ENCODE data around the gene FAM120B. TPM values are rescaled to one million over a fixed set of nuclear protein-coding genes. Genes with fewer than 3 reads are reported as not detected.

The FAM120B gene
- polyA plus RNA-seq, 1 donor from 2014 or later, result 17.9 TPM

DNA sequence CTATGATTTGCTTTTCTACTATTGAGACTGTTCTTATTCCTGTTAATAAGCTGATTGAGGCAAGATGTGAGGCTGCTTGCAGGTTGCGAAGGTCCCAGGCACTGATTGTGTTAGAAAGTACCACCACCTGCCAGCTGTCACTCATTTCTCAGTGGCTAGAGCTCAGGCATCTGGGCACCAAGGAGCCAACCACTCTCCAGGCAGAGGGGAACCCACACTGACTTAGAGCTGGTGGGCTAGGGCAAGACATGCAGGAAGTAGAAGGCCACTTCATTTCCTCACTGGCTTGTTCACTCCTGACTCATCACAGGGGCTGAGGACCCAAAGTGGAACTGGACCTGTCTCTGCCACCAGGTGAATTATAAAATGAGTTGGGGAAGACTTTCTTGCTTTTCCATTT, 7.9 kb upstream of the FAM120B start (continued):
- TF ChIP-seq, protein P1, sequence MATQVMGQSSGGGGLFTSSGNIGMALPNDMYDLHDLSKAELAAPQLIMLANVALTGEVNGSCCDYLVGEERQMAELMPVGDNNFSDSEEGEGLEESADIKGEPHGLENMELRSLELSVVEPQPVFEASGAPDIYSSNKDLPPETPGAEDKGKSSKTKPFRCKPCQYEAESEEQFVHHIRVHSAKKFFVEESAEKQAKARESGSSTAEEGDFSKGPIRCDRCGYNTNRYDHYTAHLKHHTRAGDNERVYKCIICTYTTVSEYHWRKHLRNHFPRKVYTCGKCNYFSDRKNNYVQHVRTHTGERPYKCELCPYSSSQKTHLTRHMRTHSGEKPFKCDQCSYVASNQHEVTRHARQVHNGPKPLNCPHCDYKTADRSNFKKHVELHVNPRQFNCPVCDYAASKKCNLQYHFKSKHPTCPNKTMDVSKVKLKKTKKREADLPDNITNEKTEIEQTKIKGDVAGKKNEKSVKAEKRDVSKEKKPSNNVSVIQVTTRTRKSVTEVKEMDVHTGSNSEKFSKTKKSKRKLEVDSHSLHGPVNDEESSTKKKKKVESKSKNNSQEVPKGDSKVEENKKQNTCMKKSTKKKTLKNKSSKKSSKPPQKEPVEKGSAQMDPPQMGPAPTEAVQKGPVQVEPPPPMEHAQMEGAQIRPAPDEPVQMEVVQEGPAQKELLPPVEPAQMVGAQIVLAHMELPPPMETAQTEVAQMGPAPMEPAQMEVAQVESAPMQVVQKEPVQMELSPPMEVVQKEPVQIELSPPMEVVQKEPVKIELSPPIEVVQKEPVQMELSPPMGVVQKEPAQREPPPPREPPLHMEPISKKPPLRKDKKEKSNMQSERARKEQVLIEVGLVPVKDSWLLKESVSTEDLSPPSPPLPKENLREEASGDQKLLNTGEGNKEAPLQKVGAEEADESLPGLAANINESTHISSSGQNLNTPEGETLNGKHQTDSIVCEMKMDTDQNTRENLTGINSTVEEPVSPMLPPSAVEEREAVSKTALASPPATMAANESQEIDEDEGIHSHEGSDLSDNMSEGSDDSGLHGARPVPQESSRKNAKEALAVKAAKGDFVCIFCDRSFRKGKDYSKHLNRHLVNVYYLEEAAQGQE (IDR thresholded peaks at IDR 0.05; ENCODE audit: borderline replicate concordance), result no peak

DNA sequence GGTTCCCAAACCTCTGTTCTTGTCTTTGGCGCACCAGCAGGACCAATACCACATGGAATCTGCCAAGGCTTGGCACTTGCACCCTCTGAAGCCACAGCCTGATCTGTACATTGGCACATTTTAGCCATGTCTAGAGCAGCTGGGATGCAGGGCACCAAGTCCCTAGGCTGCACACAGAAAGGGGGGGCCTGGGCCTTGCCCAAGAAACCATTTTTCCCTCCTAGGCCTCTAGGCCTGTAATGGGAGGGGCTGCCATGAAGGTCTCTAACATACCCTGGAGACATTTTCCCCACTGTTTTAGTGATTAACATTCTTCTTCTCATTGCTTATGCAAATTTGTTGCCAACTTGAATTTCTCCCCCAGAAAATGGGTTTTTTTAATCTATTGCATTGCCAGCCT, 5.4 kb upstream of the FAM120B start:
- H3K9me3 ChIP-seq (ENCODE audit: low read length), result no peaks in the 10 kb centered on the region
- no peak overlapping the region for H3K27ac ChIP-seq (ENCODE audit: low read length)
- no peaks in the 10 kb centered on the region for H3K36me3 ChIP-seq (ENCODE audit: insufficient read depth, low read length)
- no peaks in the 10 kb centered on the region for H3K79me2 ChIP-seq (replicated peaks; ENCODE audit: insufficient read depth, low read length)
- TF ChIP-seq EP300 (conservative IDR thresholded peaks at IDR 0.05; ENCODE audit: poor library complexity, severe bottlenecking) (no peak), MXI1 (conservative IDR thresholded peaks at IDR 0.05; ENCODE audit: poor library complexity, severe bottlenecking) (no peak), SMC3 (conservative IDR thresholded peaks at IDR 0.05; ENCODE audit: poor library complexity) (no peak), TAF1 (IDR thresholded peaks at IDR 0.05; ENCODE audit: low read depth) (no peak), EZH2 (IDR thresholded peaks at IDR 0.05; ENCODE audit: borderline replicate concordance, insufficient read depth, low read length, poor library complexity, severe bottlenecking) (no peak)
- TF ChIP-seq, protein P2, sequence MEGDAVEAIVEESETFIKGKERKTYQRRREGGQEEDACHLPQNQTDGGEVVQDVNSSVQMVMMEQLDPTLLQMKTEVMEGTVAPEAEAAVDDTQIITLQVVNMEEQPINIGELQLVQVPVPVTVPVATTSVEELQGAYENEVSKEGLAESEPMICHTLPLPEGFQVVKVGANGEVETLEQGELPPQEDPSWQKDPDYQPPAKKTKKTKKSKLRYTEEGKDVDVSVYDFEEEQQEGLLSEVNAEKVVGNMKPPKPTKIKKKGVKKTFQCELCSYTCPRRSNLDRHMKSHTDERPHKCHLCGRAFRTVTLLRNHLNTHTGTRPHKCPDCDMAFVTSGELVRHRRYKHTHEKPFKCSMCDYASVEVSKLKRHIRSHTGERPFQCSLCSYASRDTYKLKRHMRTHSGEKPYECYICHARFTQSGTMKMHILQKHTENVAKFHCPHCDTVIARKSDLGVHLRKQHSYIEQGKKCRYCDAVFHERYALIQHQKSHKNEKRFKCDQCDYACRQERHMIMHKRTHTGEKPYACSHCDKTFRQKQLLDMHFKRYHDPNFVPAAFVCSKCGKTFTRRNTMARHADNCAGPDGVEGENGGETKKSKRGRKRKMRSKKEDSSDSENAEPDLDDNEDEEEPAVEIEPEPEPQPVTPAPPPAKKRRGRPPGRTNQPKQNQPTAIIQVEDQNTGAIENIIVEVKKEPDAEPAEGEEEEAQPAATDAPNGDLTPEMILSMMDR (IDR thresholded peaks at IDR 0.05; ENCODE audit: poor library complexity, severe bottlenecking), result no peak
- peaks cover 8% of the 10 kb centered on the region for H3K27me3 ChIP-seq (ENCODE audit: insufficient read depth, low read depth, low read length)
- H3F3A ChIP-seq (ENCODE audit: insufficient read depth, low read length, poor library complexity, severe bottlenecking), result no peaks in the 10 kb centered on the region
- H4K20me1 ChIP-seq (ENCODE audit: insufficient read depth), result no peaks in the 10 kb centered on the region
- H3K9me2 ChIP-seq (ENCODE audit: insufficient read depth, low read length), result no peaks in the 10 kb centered on the region
- no peak overlapping the region for H2AFZ ChIP-seq (ENCODE audit: low read depth, low read length)
- H3K4me2 ChIP-seq (ENCODE audit: low read length), result no peak overlapping the region
- H3K9ac ChIP-seq (ENCODE audit: low read length), result no peak overlapping the region
- H3K4me3 ChIP-seq (ENCODE audit: low read length), result no peak overlapping the region

DNA sequence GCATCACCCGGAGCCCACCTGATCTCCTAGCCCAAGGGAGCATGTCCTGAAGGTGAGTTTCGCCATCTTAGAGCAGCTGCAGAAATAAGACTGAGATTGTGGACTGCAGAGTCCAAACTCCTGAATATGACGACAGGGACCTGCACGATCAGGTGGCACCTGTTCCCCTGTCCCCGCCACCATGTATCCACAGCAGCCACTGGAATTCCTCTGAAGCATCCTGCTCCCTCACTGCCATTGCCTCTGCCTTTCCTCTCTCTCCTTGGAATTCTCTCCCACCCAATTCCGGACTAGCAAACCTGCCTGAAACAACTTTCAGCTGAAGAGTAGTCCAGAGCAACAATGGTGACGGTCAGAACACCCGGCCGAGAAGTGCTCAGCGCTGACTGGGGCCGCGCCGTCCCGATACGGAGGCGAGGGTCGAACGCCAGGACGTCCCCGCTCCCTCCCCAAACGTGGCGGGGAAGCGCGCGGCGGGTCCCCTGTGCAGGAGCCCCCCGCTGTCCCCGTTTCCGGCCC, 694 bp upstream of the FAM120B start:
- Histone ChIP-seq H3K27ac (ENCODE audit: low read length) (peak overlapping the region; percentile 19), H3K27me3 (ENCODE audit: insufficient read depth, low read depth, low read length) (no peaks in the 10 kb centered on the region), H3F3A (ENCODE audit: insufficient read depth, low read length, poor library complexity, severe bottlenecking) (no peaks in the 10 kb centered on the region), H3K36me3 (ENCODE audit: insufficient read depth, low read length) (no peaks in the 10 kb centered on the region), H3K9me3 (ENCODE audit: low read length) (no peaks in the 10 kb centered on the region), H3K4me2 (ENCODE audit: low read length) (no peak overlapping the region), H4K20me1 (ENCODE audit: insufficient read depth) (no peaks in the 10 kb centered on the region), H3K9me2 (ENCODE audit: insufficient read depth, low read length) (no peaks in the 10 kb centered on the region), H3K4me3 (ENCODE audit: low read length) (peak overlapping the region; percentile 81), H2AFZ (ENCODE audit: low read depth, low read length) (no peak overlapping the region), H3K79me2 (replicated peaks; ENCODE audit: insufficient read depth, low read length) (peaks cover 11% of the 10 kb centered on the region), H3K9ac (ENCODE audit: low read length) (peak overlapping the region; percentile 57)
- TF ChIP-seq, protein P1 (IDR thresholded peaks at IDR 0.05; ENCODE audit: borderline replicate concordance), result no peak
- TF ChIP-seq EZH2 (IDR thresholded peaks at IDR 0.05; ENCODE audit: borderline replicate concordance, insufficient read depth, low read length, poor library complexity, severe bottlenecking) (no peak), POLR2AphosphoS5 (IDR thresholded peaks at IDR 0.05) (no peak), EP300 (conservative IDR thresholded peaks at IDR 0.05; ENCODE audit: poor library complexity, severe bottlenecking) (no peak), TAF1 (IDR thresholded peaks at IDR 0.05; ENCODE audit: low read depth) (no peak), SMC3 (conservative IDR thresholded peaks at IDR 0.05; ENCODE audit: poor library complexity) (no peak), RAD21 (conservative IDR thresholded peaks at IDR 0.05) (no peak), MXI1 (conservative IDR thresholded peaks at IDR 0.05; ENCODE audit: poor library complexity, severe bottlenecking) (no peak)
- TF ChIP-seq, protein P2 (IDR thresholded peaks at IDR 0.05; ENCODE audit: poor library complexity, severe bottlenecking), result no peak
